GM12892 (cell line): ENCODE results near the gene COA1.

Experiments used
- DNase-seq: peaks from one replicate; pipeline ENCODE4 v3.0.0; 2011; ENCODE audit not compliant: insufficient read length
- FAIRE-seq: peaks from 2 replicates; lab custom pipeline; 2011; peaks lifted over from hg19 to GRCh38; lab: Jason Lieb, UNC
- POLR2A ChIP-seq: IDR thresholded peaks from 2 replicates; pipeline ENCODE4 v1.6.1; 2011; ENCODE audit warnings: low read depth, low read length, control low read depth
- POLR2AphosphoS5 ChIP-seq: IDR thresholded peaks from 2 replicates; pipeline ENCODE4 v1.6.1; 2011; ENCODE audit warnings: low read depth, low read length, control low read depth
- TAF1 ChIP-seq: IDR thresholded peaks from 2 replicates; pipeline ENCODE4 v1.6.1; 2011; ENCODE audit warnings: low read depth, mild to moderate bottlenecking, control low read depth, low read length, borderline replicate concordance

Gene COA1

DNA sequence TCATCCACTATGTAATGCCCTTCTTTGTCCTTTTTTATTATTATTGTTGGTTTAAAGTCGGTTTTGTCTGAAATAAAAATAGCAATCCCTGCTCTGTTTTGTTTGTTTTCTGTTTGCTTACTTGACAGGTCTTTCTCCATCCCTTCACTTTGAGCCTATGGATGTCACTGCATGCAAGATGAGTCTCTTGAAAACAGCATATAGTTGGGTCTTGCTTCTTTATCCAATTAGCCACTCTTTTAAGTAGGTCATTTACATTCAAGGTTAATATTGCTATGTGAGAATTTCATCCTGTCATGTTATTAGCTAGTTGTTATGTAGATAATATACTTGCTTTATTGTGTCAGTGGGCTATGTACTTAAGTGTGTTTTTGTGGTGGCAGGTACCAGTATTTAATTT is 25.8 kb downstream of the COA1 start:
- DNase-seq = no peak
- FAIRE-seq = no peak
- no peak for TF ChIP-seq POLR2AphosphoS5
- TF ChIP-seq POLR2A = no peak
- TF ChIP-seq TAF1 = no peak

DNA sequence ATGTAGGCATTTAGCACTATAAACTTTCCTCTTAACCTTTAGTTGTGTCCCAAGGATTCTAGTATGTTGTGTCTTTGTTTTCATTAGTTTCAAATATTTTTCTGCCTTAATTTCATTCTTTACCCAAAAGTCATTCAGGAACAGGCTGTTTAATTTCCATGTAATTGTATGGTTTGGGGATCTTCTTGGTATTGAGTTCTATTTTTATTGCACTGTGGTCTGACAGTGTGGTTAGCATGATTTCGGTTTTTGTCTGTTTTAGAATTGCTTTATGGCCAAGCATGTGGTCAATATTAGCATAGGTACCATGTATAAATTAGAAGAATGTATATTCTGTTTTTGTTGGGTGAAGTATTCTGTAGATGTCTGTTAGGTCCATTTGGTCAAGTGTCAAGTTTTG is 26.3 kb downstream of the COA1 start:
- TF ChIP-seq POLR2A = no peak
- no peak for TF ChIP-seq TAF1
- TF ChIP-seq POLR2AphosphoS5 = no peak
- FAIRE-seq = peak; percentile 53
- no peak for DNase-seq

- DNase-seq (no peak), FAIRE-seq (no peak)
- no peak for TF ChIP-seq POLR2AphosphoS5
- TF ChIP-seq POLR2A = no peak
- TF ChIP-seq TAF1 = no peak
Measured at GRCh38 chr7:43701929-43702328, 27.4 kb downstream of the COA1 start.

DNA sequence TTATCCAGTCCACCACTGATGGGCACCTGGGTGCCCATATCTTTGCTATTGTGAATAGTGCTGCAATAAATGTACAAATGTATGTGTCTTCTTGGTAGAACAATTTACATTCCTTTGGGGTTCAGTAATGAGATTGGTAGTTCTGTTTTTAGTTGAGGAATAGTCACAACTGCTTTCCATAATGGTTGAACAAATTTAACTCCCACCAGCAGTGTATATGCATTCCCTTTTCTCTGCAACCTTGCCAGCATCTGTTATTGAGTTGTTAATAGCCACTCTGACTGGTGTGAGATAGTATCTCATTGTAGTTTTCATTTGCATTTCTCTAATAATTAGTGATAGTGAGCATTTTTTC is 27.8 kb downstream of the COA1 start:
- no peak for DNase-seq
- TF ChIP-seq POLR2AphosphoS5 (no peak), POLR2A (no peak), TAF1 (no peak)
- peak; percentile 72 for FAIRE-seq

DNA sequence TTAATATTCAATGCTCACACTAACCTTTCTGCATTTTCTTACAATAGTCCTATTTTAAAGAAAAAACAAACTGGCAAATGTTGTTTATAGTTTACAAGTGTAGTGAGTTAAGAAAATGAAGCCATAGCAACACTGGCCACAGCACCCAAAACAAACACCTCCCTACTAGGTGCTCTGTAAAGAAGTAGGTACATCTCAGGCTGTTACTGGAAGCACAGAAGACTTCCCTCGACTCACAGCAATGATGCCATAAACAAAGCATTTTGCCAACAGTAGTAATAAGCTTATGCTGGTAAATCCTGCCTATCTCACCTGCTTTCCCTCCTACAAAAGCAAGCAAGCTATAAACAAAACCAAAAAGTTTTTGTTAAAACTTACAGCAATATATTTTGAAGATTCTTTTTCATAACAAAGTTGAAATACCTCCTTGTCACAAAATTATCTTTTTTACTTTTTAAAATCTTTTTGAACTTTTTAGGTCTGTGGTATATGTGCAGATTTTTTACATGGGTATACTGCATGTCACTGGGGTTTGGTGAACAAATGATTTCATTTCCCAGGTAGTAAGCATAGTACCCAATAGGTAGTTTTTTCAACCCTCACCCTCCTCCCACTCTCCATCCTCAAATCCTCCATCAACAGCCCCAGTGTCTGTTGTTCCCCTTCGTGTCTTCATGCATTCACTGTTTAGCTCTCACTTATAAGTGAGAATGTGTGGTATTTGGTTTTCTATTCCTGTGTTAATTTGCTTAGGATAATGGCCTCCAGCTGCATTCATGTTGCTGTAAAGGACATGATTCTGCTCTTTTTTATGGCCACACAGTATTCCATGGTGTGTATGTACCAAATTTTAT is 28.4 kb downstream of the COA1 start:
- no peak for TF ChIP-seq TAF1
- TF ChIP-seq POLR2AphosphoS5 = no peak
- TF ChIP-seq POLR2A = no peak
- no peak for FAIRE-seq
- DNase-seq = no peak

- peak; percentile 80 for FAIRE-seq
- DNase-seq = no peak
- TF ChIP-seq TAF1 (no peak), POLR2AphosphoS5 (no peak), POLR2A (no peak)
Measured at GRCh38 chr7:43700059-43700501, 29.2 kb downstream of the COA1 start.

- no peak for TF ChIP-seq POLR2A
- no peak for TF ChIP-seq TAF1
- TF ChIP-seq POLR2AphosphoS5 = no peak
- no peak for FAIRE-seq
- DNase-seq = no peak
Measured at GRCh38 chr7:43698460-43699255, 30.7 kb downstream of the COA1 start.

- no peak for FAIRE-seq
- no peak for DNase-seq
- TF ChIP-seq POLR2AphosphoS5 (no peak), TAF1 (no peak)
Measured at GRCh38 chr7:43697690-43698089, 31.6 kb downstream of the COA1 start.

DNA sequence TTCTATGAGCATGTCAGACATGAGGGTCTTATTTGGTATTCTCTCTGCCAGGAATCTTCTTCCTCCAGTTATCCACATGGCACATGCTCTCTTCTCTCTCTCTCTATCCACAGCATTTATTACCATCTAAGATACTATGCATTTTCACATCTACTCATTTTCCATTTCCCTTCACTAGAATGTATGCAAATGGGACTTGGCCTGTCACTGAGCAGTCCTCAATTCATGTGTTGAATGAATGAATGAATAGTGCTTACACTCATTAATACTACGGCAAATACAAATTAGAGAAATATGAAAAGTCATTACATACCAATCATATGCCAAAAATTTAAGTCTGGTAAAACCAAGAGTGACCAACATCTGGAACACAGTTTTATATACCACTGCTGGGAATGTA is 34.0 kb downstream of the COA1 start:
- FAIRE-seq = peak; percentile 9
- DNase-seq = no peak
- no peak for TF ChIP-seq TAF1

GRCh38 chr7:43694399-43694748 is 34.9 kb downstream of the COA1 start:
- FAIRE-seq = no peak
- no peak for DNase-seq
- TF ChIP-seq POLR2A (no peak), POLR2AphosphoS5 (no peak), TAF1 (no peak)

DNA sequence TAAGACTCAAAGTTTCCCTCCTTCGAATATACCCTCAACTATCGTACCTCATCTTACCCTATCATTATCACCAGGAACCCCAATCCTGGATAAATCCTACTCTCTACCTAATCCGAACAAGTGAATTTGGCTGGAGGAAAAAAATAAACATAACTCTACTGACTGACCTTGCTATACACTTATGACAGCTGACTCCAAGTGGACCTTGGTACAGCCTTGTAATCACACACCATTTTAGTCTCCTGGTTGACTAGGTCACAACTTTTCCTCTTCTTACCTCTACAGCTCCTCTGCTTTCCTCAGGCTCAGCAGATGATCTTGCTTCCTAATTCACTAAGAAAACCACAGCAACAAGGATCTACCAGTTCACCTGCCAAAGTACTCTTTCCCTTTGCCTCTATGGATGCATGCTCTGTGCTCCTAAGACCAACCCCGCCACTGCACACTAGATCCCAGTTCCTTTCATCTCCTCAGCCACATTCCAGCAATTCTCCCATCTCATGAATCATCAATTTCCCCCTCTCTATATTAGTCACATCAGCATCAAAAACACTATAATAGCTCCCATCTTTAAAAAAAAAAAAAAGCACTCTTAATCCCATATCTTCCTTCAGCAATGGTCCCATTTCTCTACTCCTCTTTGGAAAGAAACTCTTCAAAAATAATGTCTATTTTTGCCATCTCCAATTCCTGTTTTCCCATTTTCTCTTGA is 35.5 kb downstream of the COA1 start:
- DNase-seq = no peak
- no peak for FAIRE-seq
- no peak for TF ChIP-seq TAF1
- no peak for TF ChIP-seq POLR2AphosphoS5
- TF ChIP-seq POLR2A = no peak

DNA sequence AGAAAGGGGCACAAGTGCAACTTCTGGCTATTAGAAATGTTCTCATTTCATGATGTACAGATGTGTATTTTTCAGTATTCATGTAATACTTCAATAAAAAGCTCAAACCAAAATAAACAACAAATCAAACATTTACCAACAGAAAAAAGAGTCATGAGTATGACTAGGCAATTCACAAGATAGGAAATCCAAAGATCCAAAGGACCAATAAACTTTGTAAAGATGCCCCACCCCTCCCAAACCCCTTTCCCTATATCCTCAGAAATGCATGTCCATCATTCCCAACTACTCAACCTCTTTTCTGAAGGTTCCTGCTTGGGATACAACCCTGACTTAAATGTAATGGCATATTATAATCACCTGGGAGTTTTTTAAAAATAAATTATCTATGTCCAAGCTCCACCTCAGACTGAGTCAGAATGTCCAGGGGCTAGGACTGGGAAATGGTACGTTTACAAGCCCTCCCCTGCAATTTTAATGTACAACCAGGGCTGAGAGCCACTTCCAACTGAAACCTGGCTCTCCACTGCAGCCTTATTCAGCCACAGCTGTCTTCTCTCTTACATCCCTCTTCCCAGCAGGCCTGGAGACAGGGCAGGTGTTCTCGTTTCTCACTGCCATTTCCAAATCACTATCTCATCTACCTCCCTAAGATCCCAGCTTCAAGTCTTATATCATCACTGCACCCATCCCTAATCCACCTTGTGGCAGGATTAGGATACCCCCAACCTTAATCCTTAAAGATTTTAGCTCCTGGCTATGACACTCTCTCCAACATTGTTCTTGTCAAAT is 36.5 kb downstream of the COA1 start:
- no peak for DNase-seq
- TF ChIP-seq POLR2AphosphoS5 = no peak
- no peak for TF ChIP-seq TAF1
- TF ChIP-seq POLR2A = no peak
- no peak for FAIRE-seq
